Bronchial epithelial cell (primary cell): ENCODE results near the gene SH2D1B. TPM values are rescaled to one million over a fixed set of nuclear protein-coding genes. Genes with fewer than 3 reads are reported as not detected.
A peak's percentile ranks its signal among the peaks of the same experiment; 100 is the strongest.

Experiments used
- DNase-seq: peaks from one replicate; pipeline ENCODE4 v3.0.0-alpha.2; 2010; ENCODE audit warnings: low read depth
- FAIRE-seq: peaks from 2 replicates; lab custom pipeline; 2011; peaks lifted over from hg19 to GRCh38; lab: Jason Lieb, UNC
- H3K27me3 ChIP-seq: 2 replicates; pipeline ENCODE4 v1.5.1; 2011; ENCODE audit warnings: low read length; ENCODE audit not compliant: control insufficient read depth, insufficient read depth
- H3K36me3 ChIP-seq: 2 replicates; pipeline ENCODE4 v1.5.1; 2011; ENCODE audit warnings: low read length; ENCODE audit not compliant: control insufficient read depth, insufficient read depth
- H3K4me3 ChIP-seq: 2 replicates; pipeline ENCODE4 v1.5.1; 2011; ENCODE audit warnings: mild to moderate bottlenecking, low read depth, low read length, control low read depth
- CTCF ChIP-seq: IDR thresholded peaks from 2 replicates; pipeline ENCODE4 v1.5.1; 2011; ENCODE audit warnings: mild to moderate bottlenecking, moderate library complexity, low read length, control low read depth, inconsistent platforms; ENCODE audit not compliant: insufficient read depth, severe bottlenecking
- total RNA-seq: library from RNA; depleted of rRNA; stranded (reverse); fragments of >200 nt; gene quantifications from 2 replicates; pipeline ENCODE4 v1.2.1, GENCODE V29; 2014

Gene SH2D1B
- total RNA-seq, 1 donor from 2014 or later: not detected

- Histone ChIP-seq H3K36me3 (no peaks in the 10 kb centered on the region), H3K27me3 (no peaks in the 10 kb centered on the region), H3K4me3 (no peak overlapping the region)
- DNase-seq: peak; percentile 86
- TF ChIP-seq CTCF: no peak
- FAIRE-seq: no peak
Observed at GRCh38 chr1:162404550-162405160, 7.3 kb downstream of the SH2D1B start.

- H3K36me3 ChIP-seq: no peaks in the 10 kb centered on the region
- peaks cover 1% of the 10 kb centered on the region for H3K27me3 ChIP-seq
- DNase-seq (no peak), FAIRE-seq (no peak)
- H3K4me3 ChIP-seq: no peak overlapping the region
- no peak for TF ChIP-seq CTCF
Observed at GRCh38 chr1:162400790-162401355, 11.1 kb downstream of the SH2D1B start.

GRCh38 chr1:162398999-162399580, 12.8 kb downstream of the SH2D1B start:
- DNase-seq (no peak), FAIRE-seq (no peak)
- Histone ChIP-seq H3K27me3 (peaks cover 3% of the 10 kb centered on the region), H3K36me3 (no peaks in the 10 kb centered on the region), H3K4me3 (no peak overlapping the region)
- no peak for TF ChIP-seq CTCF

- DNase-seq: no peak
- no peak for FAIRE-seq
Observed at GRCh38 chr1:162397943-162398560, 13.9 kb downstream of the SH2D1B start.

GRCh38 chr1:162397039-162397448, 14.9 kb downstream of the SH2D1B start:
- FAIRE-seq: no peak

More at GRCh38 chr1:162397943-162398560, 13.9 kb downstream of the SH2D1B start:
- Histone ChIP-seq H3K27me3 (peaks cover 3% of the 10 kb centered on the region), H3K4me3 (no peak overlapping the region), H3K36me3 (no peaks in the 10 kb centered on the region)
- no peak for TF ChIP-seq CTCF

More at GRCh38 chr1:162397039-162397448, 14.9 kb downstream of the SH2D1B start:
- peaks cover 3% of the 10 kb centered on the region for H3K27me3 ChIP-seq
- H3K4me3 ChIP-seq: no peak overlapping the region
- TF ChIP-seq CTCF: no peak
- no peak for DNase-seq
- no peaks in the 10 kb centered on the region for H3K36me3 ChIP-seq
